Activated naive CD4-positive, alpha-beta T cell treated with anti-CD3 and anti-CD28 coated beads, Interleukin-2, amount 50 U/mL, for 24 hours (primary cell): Measurements from ENCODE around the gene VAPB.
A peak's percentile ranks its signal among the peaks of the same experiment; 100 is the strongest.
"Not testable (repeated sequence)": the region's sequence is repeated elsewhere in the genome, so short reads cannot be mapped to it uniquely, and the experiment has no call there.

Experiments used
- H3K27ac Mint-ChIP-seq: one replicate; pipeline ENCODE4 v1.8.0; 2021; ENCODE audit warnings: mild to moderate bottlenecking, mixed read lengths
- H3K27me3 Mint-ChIP-seq: one replicate; pipeline ENCODE4 v1.8.0; 2021; ENCODE audit warnings: mixed read lengths
- H3K36me3 Mint-ChIP-seq: one replicate; pipeline ENCODE4 v1.8.0; 2021; ENCODE audit warnings: mixed read lengths
- H3K4me1 Mint-ChIP-seq: one replicate; pipeline ENCODE4 v1.8.0; 2021; ENCODE audit warnings: mixed read lengths
- H3K4me3 Mint-ChIP-seq: one replicate; pipeline ENCODE4 v1.8.0; 2021; ENCODE audit warnings: mild to moderate bottlenecking, mixed read lengths
- H3K9me3 Mint-ChIP-seq: one replicate; pipeline ENCODE4 v1.8.0; 2021; ENCODE audit warnings: mixed read lengths

Gene VAPB

DNA sequence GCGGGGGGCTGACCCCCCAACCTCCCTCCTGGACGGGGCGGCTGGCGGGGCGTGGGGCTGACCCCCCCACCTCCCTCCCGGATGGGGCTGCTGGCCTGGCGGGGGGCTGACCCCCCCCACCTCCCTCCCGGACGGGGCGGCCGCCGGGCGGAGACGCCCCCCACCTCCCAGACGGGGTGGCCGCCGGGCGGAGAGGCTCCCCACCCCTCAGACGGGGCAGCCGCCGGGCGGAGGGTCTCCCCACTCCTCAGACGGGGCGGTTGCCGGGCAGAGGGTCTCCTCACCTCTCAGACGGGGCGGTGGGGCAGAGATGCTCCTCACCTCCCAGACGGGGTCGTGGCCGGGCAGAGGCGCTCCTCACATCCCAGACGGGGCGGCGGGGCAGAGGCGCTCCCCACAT lies 25.2 kb downstream of the VAPB start:
- not testable (repeated sequence) for H3K9me3 Mint-ChIP-seq, H3K27me3 Mint-ChIP-seq, H3K36me3 Mint-ChIP-seq, H3K27ac Mint-ChIP-seq, H3K4me3 Mint-ChIP-seq
- peaks cover 59% of the 10 kb centered on the region for H3K4me1 Mint-ChIP-seq

DNA sequence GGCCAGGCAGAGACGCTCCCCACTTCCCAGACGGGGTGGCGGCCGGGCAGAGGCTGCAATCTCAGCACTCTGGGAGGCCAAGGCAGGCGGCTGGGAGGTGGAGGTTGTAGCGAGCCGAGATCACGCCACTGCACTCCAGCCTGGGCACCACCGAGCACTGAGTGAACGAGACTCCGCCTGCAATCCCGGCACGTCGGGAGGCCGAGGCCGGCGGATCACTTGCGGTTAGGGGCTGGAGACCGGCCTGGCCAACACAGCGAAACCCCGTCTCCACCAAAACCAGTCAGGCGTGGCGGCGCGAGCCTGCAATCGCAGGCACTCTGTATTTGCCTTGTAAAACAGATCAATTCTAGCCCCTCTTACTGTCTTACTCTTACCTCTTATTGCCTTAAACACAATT lies 25.8 kb downstream of the VAPB start:
- H3K36me3 Mint-ChIP-seq, H3K27me3 Mint-ChIP-seq, H3K9me3 Mint-ChIP-seq, H3K4me3 Mint-ChIP-seq: not testable (repeated sequence)
- Mint-ChIP-seq H3K4me1 (peaks cover 54% of the 10 kb centered on the region), H3K27ac (peak overlapping the region; percentile 17)

DNA sequence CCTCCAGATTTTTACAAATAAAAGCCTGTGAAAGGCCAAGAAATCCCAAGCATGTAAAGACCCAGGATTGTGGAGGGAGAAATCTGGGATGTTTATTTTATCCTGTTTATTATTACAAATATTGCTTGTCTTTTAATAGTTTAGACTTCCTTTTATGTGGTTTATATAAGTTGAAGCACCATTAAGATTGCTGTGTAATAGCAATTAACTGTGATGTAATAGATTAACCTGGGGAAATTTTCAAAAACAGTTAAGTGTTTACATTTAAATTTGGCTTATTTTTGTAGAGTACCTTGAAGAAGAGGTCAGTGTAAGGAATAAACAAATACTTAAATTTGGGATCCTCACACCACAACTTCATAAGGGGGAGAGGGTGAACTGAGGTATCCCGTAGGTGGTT lies 27.0 kb downstream of the VAPB start:
- H3K27me3 Mint-ChIP-seq = no peaks in the 10 kb centered on the region
- H3K27ac Mint-ChIP-seq = peak overlapping the region; percentile 89
- H3K4me3 Mint-ChIP-seq = peak overlapping the region; percentile 69
- H3K4me1 Mint-ChIP-seq = peaks cover 48% of the 10 kb centered on the region
- H3K36me3 Mint-ChIP-seq = peaks cover 11% of the 10 kb centered on the region
- no peaks in the 10 kb centered on the region for H3K9me3 Mint-ChIP-seq

DNA sequence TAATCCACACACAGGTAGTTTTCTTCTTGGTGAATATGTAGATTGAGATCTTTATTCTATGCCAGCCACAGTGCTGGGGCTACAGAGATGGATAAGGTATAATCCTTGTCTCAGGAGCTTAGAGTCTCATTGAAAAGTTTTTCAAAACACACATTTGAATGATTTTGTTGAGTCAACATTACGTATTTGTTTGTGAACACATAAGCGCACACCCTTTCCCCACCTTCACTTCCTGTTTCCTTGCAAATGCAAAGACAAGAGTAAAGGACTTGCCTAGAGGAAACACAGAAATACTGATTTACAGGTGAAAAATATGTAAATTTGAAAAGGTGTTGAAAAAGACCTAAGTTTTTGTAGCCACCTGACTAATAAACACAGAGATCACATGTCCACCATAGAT lies 27.8 kb downstream of the VAPB start:
- peaks cover 45% of the 10 kb centered on the region for H3K4me1 Mint-ChIP-seq
- peak overlapping the region; percentile 69 for H3K4me3 Mint-ChIP-seq
- H3K27ac Mint-ChIP-seq = peak overlapping the region; percentile 89
- H3K9me3 Mint-ChIP-seq = no peaks in the 10 kb centered on the region
- H3K27me3 Mint-ChIP-seq = no peaks in the 10 kb centered on the region
- H3K36me3 Mint-ChIP-seq = peaks cover 11% of the 10 kb centered on the region

DNA sequence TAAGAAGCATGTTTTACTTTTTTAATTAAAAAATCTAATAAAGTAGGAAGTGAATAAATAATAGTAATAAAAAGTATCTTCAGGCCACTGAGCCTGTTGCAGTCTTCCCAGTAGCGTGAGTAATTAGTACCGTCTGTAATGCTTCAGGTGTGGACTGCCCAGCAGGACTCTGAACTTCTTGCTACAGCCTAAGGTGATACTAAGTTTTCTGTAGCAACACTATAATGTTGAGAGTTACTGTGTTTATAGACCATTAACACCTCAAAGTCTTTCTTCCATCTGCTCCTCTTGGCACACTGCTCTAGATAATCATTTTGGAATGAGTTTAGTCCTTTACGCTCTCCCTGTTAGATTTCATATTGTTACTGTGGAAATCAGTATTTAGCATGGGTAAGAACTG lies 28.4 kb downstream of the VAPB start:
- H3K27ac Mint-ChIP-seq = peak overlapping the region; percentile 24
- H3K4me1 Mint-ChIP-seq = peaks cover 42% of the 10 kb centered on the region
- no peaks in the 10 kb centered on the region for H3K9me3 Mint-ChIP-seq
- H3K4me3 Mint-ChIP-seq = no peak overlapping the region
- peaks cover 11% of the 10 kb centered on the region for H3K36me3 Mint-ChIP-seq
- no peaks in the 10 kb centered on the region for H3K27me3 Mint-ChIP-seq

DNA sequence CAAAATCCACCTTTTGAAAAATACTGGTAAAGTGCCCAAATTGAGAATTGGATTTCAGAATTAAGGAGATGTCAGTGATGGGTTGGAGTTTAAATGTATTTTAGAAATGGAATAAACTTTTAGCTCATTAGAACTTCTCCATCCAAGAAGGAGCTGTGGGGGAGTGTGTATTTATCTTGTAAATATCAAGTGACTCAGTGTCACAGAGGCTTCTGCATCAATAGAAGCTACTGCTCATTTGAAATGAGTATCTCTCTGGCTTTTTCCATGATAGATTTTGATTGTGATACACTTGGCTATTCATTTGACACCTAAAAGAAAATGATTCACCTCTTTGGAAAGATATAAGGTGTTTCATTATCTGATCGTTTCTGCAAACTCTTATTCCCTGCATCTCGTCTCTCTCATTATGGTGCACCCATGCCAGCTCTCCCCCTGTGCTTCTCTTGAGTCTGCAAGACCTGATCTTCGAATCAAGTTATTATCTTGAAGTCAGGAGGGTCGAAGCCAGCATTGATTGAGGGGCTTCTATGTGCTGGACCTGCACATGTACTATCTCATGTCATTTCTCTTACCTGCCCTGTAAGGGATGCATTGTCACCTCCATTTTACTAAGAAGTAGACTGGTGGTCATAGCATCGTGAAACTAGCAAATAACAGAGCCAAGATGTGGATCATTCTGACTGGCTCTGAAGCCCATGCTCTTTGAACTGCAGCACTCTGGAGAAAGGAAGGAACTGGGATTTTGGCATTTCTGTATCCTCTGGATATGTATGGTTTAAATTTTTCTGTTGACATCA lies 30.1 kb downstream of the VAPB start:
- Mint-ChIP-seq H3K4me1 (peaks cover 42% of the 10 kb centered on the region), H3K27ac (peak overlapping the region; percentile 63), H3K36me3 (peaks cover 11% of the 10 kb centered on the region)

DNA sequence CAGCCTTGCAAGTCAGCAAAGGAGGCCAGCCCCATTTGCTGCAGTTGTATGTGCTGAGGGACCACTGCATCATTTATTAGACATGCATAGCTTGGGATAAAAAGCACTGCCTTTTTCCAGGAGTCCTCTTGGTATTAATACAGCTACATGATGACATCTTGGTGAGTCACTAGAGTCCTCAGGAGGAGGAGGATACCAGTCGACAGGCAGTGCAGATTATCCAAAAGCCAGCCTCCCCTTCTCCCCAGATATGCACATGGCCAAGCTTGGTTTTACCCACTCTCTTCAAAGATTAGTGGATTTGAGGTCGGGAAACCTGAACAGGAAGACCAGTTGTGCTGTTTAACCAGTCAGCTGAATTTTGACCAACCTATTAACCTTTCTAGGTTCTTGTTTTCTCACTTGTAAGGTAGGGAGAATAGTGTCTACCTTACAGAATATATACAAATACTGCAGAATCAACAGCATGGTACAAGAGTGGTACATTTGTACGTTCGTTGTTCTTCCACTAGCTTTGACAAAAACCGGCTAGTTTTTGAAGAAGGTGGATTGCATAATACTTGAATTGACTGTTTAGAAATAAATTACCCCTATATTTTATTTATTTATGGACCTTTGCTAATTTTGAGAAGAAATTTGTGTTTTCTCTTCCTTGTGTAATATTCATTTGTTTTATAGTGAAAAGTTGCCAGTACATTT lies 31.9 kb downstream of the VAPB start:
- Mint-ChIP-seq H3K36me3 (peaks cover 13% of the 10 kb centered on the region), H3K9me3 (no peaks in the 10 kb centered on the region), H3K27me3 (no peaks in the 10 kb centered on the region), H3K4me3 (no peak overlapping the region), H3K4me1 (peaks cover 37% of the 10 kb centered on the region), H3K27ac (no peak overlapping the region)

More for the DNA sequence above, 30.1 kb downstream of the VAPB start:
- no peaks in the 10 kb centered on the region for H3K27me3 Mint-ChIP-seq
- no peaks in the 10 kb centered on the region for H3K9me3 Mint-ChIP-seq
- no peak overlapping the region for H3K4me3 Mint-ChIP-seq

DNA sequence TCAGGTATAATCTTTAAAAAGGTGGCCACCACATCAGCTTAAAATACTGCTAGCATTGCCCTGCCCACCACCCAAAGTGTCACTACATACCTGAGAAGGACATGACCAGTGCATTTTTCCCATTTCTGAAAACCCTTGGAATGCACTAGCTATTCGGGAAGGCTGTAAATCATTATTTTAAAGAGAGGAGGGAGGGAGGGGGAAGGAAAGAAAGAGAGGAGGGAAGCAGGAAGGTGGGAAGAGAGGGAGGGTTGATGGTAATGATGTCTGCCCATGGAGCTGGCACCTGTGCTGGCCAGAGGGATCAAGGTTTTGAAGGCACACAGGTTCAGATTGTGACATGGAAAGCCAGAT lies 32.4 kb downstream of the VAPB start:
- Mint-ChIP-seq H3K36me3 (peaks cover 13% of the 10 kb centered on the region), H3K4me1 (peaks cover 31% of the 10 kb centered on the region), H3K4me3 (no peak overlapping the region), H3K27ac (no peak overlapping the region), H3K27me3 (no peaks in the 10 kb centered on the region), H3K9me3 (no peaks in the 10 kb centered on the region)

DNA sequence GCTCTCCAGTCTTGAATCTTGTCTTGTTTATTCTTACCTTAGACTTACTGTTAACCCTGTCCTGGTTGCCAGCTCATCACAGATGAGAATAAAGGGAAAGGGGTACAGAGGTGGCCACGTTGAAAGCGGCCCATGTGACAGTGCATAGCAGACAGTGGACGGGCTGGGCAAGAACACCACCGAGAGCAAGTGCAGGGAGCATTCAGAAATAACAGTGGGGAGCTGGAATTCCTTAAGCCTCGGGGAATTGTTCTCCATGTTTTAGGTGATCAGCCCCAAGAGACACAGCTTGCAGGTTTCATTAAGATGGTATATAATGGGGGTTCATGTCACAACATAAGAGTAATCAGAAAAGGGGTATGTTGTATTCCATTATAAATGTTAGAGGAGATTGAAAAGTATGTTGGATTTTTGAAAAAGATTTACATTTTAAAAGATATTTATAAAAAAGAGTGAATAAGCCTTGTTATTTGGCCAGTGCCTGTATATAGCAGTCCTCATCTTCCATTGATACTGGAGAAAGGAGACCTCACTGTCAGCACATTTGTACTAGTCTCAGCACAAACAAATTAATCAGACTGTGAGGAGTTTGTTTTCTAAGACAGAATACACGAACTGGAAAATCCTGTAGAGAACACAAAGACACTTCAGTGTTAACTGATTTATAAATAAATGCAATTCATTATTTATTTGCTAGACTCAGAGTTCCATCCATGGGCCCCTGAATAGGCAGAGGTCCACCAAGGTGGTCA lies 35.4 kb downstream of the VAPB start:
- Mint-ChIP-seq H3K27me3 (no peaks in the 10 kb centered on the region), H3K36me3 (peaks cover 11% of the 10 kb centered on the region), H3K4me1 (peaks cover 11% of the 10 kb centered on the region), H3K4me3 (no peak overlapping the region), H3K27ac (no peak overlapping the region), H3K9me3 (no peaks in the 10 kb centered on the region)

DNA sequence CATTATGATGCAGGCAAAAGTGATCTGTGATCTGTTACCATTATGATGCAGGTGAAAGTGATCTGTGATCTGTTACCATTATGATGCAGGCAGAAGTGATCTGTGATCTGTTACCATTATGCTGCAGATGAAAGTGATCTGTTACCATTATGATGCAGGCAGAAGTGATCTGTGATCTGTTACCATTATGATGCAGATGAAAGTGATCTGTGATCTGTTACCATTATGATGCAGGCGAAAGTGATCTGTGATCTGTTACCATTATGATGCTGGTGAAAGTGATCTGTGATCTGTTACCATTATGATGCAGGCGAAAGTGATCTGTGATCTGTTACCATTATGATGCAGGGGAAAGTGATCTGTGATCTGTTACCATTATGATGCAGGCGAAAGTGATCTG lies 38.5 kb downstream of the VAPB start:
- not testable (repeated sequence) for H3K9me3 Mint-ChIP-seq, H3K4me3 Mint-ChIP-seq, H3K27ac Mint-ChIP-seq, H3K27me3 Mint-ChIP-seq
- Mint-ChIP-seq H3K36me3 (peaks cover 15% of the 10 kb centered on the region), H3K4me1 (peaks cover 22% of the 10 kb centered on the region)

DNA sequence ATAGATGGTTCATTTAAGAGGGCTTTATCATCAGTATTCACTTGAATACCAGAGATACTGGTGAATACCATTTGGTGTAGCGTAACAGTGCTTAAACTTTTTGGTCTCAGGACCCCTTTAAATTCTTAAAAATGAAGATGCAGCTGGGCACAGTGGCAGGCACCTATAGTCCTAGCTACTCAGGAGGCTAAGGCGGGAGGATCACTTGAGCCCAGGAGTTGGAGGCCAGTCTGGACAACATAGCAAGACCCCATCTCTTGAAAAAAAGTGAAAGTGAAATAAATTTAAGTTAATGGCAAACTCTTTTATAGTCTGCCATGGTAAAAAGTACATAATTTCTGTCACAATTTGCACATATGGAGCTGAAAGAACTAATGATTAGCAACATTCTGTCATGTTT lies 39.3 kb downstream of the VAPB start:
- Mint-ChIP-seq H3K27me3 (no peaks in the 10 kb centered on the region), H3K36me3 (peaks cover 15% of the 10 kb centered on the region), H3K4me3 (no peak overlapping the region), H3K27ac (no peak overlapping the region), H3K9me3 (no peaks in the 10 kb centered on the region), H3K4me1 (peaks cover 30% of the 10 kb centered on the region)

DNA sequence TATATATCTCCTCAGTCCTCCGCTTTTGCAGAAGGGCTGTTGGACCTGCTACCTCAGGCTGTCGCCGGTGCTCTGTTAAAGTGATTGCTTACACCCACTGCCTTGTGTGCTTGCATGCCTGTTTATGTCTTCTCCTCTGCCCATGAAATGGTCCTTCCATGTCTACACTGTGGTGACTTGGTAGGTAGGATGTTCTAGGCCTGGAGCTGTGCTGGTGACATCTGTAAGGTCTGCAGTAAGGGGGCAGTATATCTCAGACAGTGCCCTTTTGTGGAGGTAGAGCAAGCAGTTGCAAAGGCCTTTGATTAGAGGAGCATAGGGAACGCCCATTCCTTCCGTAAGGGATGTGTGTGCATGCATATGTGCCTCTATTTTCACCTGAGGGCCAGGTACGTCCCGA lies 40.3 kb downstream of the VAPB start:
- Mint-ChIP-seq H3K27me3 (no peaks in the 10 kb centered on the region), H3K36me3 (peaks cover 15% of the 10 kb centered on the region), H3K9me3 (no peaks in the 10 kb centered on the region), H3K27ac (no peak overlapping the region), H3K4me1 (peaks cover 37% of the 10 kb centered on the region), H3K4me3 (no peak overlapping the region)

DNA sequence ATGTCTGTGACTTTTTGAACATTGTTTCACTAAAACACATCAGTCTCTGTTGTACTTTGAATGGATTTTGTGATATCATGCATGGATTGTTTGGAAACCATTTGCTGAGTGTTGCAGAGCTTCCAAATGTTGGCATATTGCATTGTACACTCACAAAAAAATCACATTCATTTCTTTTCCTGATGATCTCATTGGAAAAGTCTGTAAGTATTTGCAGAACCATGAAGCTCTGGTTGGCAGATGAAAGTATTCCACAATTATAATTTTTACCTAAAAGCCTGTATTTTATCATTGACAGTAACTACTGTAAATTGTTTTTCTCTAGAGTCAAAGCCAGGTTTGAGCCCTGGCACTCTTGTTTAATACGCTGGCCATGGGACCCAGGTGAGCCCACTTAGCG lies 42.1 kb downstream of the VAPB start:
- no peaks in the 10 kb centered on the region for H3K27me3 Mint-ChIP-seq
- H3K9me3 Mint-ChIP-seq = no peaks in the 10 kb centered on the region
- no peak overlapping the region for H3K4me3 Mint-ChIP-seq
- no peak overlapping the region for H3K27ac Mint-ChIP-seq
- H3K36me3 Mint-ChIP-seq = peaks cover 10% of the 10 kb centered on the region
- peaks cover 43% of the 10 kb centered on the region for H3K4me1 Mint-ChIP-seq

DNA sequence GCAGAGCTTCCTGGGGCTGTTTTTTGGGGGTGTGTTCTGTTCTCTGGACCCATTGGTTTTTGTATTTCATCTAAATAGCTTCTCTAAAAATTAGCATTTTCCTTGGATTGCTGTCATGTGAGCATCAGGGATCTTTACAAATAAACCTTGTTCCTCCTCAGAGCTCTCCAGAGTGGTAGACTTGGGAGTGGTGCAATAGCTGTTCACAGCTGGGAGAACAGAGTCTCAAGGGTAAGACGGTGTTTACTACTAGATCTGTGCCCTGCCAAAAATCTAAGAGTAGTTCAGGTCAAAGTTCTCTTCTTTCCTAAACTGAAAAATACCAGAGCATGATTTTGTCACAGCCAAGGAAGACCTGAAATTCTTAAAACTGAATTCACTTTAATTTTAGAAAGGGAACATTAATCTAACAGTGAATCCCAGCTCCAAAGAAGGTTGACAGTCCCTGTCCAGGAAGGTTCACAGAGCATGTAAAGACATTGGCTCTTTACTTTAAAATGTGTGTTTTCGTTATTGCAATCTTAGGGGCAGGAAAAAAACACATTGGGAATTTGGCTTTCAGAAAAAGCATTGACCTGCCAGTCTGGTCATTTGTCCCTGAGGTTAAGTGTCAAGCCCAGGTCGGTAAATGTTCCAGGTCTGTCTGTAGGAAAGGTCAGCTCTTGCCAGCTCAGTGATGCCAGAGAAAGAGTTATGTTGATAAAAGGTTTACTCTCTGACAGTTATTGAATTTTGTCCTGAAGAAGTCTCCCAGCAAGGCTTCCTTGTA lies 43.3 kb downstream of the VAPB start:
- no peak overlapping the region for H3K4me3 Mint-ChIP-seq
- peaks cover 46% of the 10 kb centered on the region for H3K4me1 Mint-ChIP-seq
- no peaks in the 10 kb centered on the region for H3K9me3 Mint-ChIP-seq
- H3K36me3 Mint-ChIP-seq = peaks cover 12% of the 10 kb centered on the region
- H3K27me3 Mint-ChIP-seq = no peaks in the 10 kb centered on the region
- peak overlapping the region; percentile 30 for H3K27ac Mint-ChIP-seq

DNA sequence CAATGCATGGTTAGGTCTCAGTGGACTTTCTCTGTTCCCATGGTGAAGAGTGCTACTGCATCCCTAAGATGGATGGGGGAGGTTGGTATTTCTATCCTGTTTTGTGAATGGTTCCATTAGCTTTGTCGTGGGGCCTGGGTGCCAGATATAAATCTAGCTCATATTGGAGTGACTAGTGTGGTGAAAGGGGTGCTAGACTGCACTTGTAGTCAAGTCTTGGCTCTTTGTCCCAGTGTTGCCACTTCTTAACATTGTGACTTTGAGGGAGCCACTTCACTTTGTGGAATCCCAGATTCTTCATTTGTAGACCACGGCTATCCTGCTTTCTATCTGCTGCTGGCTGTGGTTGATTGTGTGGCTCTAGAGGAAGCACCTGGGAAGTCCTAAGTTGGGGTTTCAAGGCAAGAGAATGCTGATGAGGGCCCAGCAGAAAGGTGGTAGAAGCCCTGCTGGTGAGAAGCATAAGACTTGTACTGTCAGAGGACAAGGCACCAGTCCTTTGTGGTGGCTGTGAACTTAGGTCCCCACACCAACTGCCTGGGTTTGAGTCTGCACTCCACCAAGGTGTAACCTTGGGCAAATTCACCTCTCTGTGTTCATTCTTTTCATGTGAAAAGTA lies 44.1 kb downstream of the VAPB start:
- Mint-ChIP-seq H3K9me3 (no peaks in the 10 kb centered on the region), H3K4me3 (no peak overlapping the region), H3K27me3 (no peaks in the 10 kb centered on the region), H3K27ac (no peak overlapping the region), H3K4me1 (peaks cover 51% of the 10 kb centered on the region), H3K36me3 (peaks cover 12% of the 10 kb centered on the region)
